GOT3 (cell line): ENCODE results near the gene MYL4.
"Not testable (repeated sequence)": the region's sequence is repeated elsewhere in the genome, so short reads cannot be mapped to it uniquely, and the experiment has no call there.

ENCODE experiments used
- DNase-seq: peaks from one replicate; lab custom pipeline; 2025; ENCODE audit warnings: mixed read lengths; lab: John Stamatoyannopoulos, UW

Gene MYL4

DNA sequence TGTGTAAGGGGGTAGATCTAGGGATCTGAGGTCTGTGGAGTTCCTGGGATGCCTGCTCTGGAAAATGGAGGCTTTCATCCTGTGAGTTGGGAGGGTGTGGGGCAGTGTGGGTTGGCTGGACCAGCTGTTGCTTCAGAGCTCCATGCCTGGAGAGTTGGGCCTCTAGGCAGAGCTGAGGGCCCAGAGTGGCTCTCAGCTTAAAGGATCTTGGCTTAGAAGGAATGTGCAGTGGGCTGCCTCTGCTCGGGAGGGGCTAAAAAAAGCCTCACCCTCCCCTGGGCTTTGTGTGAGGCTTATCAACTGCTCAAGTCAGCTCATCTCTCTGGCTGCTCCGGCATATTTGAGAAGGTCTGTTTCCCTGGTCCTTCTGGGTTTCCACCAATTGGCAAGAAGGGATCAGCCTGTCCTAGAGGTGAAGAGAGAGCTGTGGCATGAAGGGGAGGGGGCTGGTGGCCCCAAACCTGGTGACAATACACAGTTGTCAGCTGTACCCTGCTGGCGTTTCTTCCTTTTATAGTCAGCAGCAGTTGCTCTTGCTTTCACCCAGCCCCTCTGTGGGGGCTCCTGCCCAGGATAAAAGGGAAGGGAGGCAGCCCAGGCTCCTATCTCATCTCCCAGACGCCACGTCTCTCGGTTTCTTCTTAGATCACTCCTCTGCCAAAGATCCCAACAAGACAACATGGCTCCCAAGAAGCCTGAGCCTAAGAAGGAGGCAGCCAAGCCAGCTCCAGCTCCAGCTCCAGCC lies at the start of gene MYL4:
Gene MYL4, plus strand, starts transcription at position 605 of the 745 bp plus-strand sequence. Its CDS starts 75 bp downstream, at position 680.
- no peak for DNase-seq

DNA sequence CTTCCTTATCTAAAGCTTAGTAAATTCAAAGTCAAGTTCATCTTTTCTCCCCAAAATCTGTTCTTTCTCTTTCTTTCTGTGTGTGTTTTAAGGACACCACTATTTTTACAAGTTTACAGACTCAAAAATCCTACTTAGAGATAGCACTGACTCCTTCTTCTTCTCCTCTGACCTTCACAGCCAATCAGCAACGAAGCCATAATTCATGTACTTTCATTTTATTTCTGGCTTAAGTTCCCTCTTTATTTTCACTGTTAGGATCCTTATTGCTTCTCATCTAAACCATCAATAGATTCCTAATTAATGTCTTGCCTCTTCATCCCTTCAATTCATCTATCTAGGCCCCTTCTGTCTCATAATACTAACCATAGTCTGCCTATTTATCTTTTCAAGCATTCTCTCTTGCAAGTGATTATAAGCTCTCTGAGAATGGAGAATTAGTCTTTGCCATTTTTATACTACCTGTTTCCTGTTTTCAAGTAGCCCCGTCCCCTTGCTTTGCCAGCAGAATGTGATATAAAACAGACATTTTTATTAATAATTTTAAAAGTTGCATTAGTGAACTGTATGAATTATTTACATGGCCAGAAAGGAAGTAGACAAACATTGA lies 47.0 kb upstream of the MYL4 start:
- DNase-seq: no peak

DNA sequence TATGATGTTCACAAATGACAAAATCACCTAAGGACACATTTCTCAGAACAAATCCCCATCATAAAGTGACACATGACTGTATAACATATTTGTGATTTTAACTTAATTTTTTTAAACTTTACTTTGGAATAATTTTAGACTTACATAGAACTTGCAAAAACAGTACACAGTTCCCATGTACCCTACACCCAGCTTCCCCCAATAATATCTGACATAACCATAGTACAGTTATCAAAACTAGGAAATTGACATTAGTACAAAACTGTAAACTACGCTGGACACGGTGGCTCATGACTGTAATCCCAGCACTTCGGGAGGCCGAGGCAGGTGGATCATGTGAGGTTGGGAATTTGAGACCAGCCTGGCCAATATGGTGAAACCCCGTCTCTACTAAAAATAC lies 44.9 kb upstream of the MYL4 start:
- DNase-seq: no peak

DNA sequence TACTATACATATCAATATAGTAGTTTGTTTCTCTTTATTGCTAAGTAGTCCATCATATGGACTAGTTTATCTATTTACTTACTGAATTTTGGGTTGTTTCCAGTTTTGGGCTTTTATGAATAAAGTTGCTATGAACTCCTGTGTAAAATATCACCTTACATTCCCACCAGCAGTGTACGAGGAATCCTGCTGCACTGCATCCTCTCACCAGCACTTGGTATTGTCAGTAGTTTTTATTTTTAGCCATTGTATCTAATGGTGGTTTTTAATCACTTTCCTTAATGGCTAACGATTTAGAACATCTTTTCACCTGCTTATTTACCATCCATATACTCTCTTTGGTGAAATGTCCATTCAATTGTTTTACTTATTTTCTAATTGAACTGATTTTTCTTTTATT lies 44.0 kb upstream of the MYL4 start:
- DNase-seq: no peak

DNA sequence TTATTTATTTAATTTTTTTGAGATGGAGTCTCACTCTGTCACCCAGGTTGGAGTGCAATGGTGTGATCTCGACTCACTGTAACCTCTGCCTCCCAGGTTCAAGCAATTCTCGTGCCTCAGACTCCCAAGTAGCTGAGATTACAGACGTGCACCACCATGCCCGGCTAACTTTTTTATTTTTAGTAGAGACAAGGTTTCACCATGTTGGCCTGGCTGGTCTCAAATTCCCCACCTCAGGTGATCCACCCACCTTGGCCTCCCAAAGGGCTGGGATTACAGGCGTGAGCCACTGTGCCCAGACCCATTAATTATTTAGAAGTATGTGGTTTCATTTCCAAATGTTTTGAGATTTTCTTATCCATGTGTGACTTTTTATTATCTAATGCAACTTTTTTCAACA lies 42.3 kb upstream of the MYL4 start:
- DNase-seq: not testable (repeated sequence)

DNA sequence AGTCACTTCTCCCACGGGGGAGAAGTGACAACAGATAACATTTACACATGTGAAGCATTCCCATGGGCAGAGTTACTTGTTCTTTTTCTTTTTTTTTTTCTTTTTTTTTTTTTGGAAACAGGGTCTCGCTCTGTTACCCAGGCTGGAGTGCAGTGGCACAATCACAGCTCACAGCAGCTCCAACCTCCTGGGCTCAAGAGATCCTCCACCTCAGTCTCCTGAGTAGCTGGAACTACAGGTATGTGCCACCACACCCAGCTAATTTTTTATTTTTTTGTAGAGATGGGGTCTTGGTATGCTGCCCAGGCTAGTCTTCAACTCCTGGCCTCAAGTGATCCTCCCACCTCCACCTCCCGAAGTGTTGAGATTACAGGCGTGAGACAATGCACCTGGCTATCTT lies 40.3 kb upstream of the MYL4 start:
- DNase-seq: not testable (repeated sequence)

DNA sequence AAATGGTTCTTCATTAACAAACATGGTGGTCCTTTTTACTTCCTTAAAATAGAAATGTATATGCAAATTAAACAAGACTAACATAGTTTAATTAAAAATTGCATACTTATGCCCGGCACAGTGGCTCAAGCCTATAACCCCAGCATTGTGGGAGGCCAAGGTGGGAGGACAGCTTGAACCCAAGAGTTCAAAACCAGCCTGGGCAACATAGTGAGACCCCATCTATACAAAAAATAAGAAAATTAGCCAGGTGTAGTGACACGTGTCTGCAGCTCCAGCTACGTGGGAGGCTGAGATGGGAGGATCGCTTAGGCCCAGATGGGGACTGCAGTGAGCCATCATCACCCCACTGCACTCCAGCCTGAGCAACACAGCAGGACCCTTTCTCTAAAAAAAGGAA lies 38.4 kb upstream of the MYL4 start:
- no peak for DNase-seq

DNA sequence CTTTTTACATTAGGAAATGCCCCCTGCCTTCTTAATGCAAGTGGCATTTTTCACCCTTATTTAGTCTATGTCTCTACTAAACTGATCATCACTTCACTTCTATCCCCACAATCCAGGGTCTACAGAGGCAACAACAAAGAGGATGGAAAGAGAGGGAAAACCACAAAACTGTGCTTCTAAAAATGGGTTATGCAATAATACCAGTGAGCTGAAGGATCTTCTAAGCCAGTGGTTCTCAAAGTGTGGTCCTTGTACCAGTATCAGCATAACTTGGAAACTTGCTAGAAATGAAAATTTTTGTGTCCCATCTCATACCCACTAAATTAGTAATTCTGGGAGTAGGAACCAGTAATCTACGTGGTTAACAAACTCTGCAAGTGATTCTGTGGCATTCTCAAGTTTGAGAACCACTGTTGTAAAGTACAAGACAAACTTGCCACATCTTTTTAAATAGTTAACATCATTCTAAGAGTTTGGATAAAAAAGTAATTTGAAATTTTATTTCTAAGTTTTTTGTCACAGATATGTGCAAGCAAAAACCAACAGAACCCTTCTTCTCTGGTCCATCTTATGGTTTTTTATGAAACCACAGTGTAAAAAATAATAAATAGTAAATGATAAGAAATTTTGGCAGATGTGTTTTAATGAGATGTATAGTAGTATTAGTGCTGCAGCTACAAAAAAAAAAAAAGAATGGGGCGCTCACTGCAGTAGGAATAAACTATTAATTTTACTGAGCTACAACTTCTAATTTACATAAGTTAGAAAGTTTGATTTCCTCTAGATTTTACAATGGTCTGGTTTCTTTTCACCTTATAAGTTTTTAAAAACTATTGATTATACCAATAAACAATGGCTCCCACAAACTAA lies 36.2 kb upstream of the MYL4 start:
- DNase-seq: no peak

DNA sequence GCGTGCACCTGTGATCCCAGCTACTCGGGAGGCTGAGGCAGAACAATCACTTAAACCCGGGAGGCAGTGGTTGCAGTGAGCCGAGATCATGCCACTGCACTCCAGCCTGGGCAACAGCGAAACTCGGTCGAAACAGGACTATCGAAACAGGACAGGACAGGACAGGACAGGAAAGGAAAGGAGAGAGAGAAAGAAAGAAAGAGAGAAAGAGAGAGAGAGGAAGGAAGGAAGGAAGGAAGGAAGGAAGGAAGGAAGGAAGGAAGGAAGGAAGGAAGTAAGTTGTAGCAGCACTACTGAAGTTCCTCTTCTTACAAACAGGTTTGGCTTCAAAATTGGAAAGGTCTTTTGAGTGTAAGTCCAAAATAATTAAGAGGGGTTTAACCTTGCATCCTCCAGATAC lies 34.3 kb upstream of the MYL4 start:
- DNase-seq: not testable (repeated sequence)

DNA sequence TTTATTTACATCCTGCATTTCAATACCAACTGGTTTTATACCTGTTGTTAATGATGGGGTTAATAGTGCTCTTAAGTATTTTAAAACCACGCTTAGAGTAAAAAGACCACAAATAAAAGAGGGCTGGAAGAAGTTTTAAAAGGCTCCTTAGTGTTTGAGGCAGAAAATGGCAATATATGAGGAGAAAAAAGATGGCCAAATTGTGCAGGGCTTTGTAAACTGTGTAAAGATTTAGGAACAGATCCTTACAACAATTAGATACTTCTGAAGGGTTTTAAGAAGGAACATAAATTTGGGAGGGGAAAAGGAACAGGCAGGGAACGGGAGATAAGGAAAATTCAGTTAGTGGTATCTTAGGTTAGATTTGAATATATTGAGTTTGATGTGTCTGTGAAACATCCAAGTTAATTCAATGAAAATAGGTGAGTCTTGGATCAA lies 32.7 kb upstream of the MYL4 start:
- DNase-seq: no peak

DNA sequence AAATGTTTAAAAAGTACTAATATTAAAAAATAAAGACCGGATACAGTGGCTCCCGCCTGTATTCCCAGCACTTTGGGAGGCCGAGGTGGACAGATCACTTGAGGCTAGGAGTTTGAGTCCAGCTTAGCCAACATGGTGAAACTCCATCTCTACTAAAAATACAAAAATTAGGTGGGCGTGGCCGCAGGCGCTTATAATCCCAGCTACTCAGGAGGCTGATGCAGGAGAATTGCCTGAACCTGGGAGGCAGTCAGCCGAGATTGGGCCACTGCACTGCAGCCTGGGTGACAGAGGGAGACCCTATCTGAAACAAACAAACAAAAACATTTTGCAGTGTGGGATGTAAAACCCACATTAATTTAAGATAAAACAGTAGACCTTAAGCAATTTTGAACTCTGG lies 31.9 kb upstream of the MYL4 start:
- DNase-seq: no peak

DNA sequence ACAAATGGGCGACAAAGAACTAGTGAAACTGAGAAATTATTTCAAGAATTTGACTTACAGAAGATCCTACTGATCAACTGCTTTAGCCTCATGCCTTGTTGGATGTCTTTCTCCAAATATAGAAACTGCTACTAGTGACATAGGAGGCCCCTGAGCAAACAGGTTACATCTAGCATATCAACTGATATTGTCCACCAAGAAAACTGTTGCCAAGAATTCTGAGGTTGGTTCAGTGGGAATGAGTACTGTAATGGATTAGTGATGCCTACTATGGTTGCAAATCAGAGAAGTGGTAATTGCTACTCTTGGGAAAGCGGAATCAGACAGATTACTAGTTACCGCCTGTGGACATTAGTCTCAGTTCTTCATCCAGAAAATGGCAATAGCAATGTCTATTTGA lies 30.0 kb upstream of the MYL4 start:
- no peak for DNase-seq

DNA sequence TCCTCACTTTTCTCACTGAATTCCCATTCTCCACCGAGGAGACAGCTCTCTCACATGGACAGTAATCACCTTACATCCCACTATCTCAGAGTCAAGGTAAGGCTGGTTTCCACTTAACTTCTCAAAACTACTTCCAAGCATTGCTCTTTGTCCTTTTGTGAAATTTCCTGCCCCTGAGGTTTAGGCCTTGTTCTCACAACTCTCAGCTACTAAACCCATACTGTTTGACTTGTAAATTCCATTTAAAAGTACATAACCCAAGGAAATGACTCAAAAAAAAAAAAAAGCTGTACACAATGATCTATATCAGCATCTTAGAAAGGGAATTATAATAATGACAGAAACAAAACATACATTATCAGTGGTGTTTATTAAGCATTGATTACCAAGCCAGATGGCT lies 28.8 kb upstream of the MYL4 start:
- DNase-seq: no peak

DNA sequence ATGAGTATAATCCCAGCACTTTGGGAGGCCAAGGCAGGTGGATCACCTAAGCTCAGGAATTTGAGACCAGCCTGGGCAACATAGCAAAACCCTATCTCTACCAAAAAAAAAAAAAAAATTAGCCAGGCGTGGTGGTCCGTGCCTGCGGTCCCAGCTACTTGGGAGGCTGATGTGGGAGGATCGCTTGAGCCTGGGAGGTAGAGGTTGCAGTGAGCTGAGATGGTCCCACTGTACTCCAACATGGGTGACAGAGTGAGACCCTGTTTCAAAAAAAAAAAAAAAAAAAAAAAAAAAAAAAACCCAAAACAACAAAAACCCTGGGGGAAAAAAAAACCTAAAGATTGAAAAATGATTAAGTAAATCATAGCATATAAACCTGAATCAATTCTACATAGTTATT lies 28.2 kb upstream of the MYL4 start:
- not testable (repeated sequence) for DNase-seq

DNA sequence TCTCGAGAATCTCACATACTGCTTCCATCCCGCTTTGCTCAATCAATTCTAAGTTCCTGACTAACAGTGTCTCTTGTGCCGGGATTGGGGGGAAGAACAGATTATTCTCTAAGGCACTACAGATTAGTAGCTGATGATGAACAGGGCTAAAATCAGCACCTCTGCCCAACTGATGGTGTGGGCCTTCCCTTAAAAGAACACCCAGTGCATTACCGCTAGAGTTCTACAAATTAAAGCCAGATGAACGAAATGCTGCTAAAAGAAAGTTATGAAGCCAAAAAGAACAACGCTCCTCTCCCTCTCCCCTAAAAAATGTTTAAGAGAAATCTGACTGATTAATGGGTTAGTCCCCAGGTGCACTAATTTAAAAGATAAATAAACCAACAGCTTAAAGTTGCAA lies 24.5 kb upstream of the MYL4 start:
- DNase-seq: no peak

DNA sequence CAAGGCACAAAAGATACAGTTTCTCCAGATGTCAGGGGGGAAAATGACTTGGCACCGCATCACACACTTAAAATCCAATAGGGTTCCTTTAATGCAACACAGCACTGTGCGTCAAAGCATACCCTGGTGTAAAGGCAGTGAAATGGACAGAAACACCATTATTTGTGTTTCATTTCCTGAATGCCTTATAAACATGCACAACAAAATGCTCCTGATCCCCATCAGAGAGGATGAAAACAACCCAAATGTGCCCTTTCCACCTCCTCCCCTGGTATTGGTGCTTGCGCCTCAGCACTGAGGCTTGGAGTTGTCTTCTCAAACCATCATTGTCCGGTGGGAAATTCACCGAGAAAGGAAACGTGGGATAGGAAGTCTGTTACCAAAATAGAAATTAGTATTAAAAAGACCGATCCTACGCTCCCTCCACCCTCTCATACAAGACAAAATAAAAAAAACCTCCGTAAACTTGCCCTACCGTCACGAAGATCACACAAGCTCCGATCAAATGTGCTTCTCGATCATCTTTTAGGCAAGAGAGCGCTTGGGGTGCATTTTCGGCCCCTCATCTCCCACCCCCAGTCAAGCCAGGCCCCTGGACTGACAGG lies 20.8 kb upstream of the MYL4 start:
- DNase-seq: no peak

DNA sequence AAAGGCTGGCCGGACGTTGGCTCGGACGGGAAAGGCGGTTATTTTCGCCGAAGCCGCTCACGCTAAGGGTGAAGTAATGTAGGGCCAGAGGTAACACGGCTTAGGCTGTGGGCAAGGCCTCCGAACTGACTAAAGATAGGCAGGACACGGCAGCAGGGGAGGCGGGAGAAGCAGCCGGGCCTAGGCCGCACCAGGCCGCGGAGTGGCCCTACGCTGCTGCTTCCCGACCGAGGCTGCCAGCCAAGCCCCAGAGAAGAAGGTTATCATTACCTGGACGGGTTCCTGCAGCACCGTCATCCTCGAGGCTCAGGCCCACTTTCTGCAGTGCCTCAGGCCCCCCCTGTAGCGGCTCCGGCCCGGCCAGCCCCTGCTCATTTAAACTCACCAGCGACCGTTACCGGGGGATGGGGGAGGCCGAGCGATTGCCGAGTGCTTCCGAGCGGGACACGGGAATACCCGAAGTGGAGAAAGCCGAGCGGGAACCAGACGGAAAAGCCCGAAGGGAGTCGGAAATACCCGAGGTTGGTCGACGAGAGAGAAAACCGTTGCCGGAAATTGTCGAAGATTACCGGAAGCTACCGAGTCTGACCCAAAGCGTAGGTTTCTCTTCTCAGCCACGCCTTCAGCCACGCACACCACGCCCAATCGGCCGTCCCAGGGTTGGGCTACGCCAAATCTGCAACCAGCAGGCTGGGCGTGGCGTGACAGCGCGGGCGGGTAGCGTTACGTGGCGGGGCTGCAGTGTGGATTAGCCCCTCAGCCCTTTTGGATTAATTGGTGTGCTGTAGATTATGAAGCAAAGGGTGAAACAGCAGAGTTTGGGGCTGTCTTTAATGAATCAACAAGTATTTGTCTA lies 20.0 kb upstream of the MYL4 start, which contains the start of gene CDC27:
Gene CDC27, minus strand, starts transcription at position 420 of the 856 bp plus-strand sequence. Its CDS starts 123 bp downstream, at position 297.
- DNase-seq: peak; percentile 96

DNA sequence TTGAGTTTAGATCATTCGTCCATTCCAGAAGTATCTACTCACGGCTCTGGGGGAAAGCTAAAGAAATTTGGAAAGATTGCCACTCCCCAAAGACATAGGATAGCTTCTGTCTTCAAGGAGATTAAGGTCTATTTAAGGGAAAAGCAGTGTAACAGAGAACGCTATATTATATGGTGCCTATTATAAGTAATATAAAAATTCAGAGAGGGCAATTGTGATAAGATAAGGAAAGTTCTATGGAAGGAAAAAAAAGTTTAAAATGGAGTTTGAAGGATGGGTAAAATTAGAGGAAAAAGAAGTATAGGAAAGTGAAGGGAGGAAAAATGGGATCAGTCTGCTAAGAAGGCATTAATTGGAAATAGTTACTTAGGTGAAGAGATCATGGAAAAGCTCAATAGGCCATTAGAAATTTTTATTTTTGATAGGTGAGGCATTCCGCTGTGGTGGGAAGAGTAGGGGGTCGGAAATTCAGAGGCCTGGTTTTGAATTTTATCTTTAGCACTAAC lies 19.4 kb upstream of the MYL4 start:
- no peak for DNase-seq

DNA sequence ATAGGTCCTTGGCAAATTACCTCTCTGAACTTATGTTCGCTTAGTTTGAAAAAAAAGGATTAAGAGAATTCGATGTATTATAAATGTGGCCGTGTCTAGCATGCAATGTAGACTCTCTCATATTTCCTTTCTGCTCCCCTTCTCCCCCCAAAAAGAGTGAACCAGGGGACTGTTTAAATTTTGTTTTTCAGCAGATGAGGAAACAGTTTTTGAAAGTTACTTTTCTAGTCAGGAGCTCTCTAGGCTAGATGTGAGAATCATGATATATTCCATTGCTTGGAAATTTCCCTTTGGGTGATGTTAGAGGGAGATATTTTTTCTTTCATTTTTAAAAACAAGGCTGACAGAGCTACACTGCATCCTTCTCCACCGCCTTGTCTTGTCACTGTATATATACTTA lies 18.9 kb upstream of the MYL4 start:
- no peak for DNase-seq

DNA sequence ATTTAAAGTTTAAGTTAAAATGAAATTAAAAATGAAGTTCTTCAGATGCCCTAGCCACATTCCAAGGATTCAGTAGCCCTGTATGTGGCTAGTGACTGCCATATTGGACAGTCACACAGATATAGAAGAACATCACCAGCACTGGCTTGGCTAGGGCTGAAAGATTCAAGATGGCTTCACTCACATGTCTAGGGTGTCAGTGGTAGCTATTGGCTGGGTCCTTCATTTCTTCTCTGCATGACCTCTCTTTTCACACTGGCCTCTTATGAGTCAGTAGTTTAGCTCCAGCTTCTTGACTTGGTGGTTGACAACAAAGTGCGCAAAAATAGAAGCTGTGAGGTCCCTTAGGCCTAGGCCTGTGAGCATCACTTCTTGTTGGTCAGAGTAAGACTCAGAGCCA lies 18.4 kb upstream of the MYL4 start:
- no peak for DNase-seq

DNA sequence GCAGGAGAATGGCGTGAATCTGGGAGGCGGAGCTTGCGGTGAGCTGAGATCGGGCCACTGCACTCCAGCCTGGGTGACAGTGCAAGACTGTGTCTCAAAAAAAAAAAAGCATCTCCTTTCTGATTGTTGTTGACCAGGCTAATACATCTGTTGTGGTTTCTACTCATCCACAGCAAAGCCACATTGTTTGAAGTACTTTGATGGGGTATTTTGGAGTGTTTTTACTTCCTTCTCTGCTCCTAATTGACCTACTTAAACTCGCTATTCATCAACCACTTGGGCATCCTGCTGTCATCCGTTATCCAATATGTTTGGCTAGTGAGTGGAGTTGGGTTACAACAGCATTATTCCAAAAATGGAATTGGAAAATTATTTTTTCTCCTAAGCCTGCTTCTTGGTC lies 16.6 kb upstream of the MYL4 start:
- no peak for DNase-seq
